ENCODE data around the gene OR2H2.

- TF ChIP-seq CTCF (IDR thresholded peaks at IDR 0.05) (no peak), MAX (IDR thresholded peaks at IDR 0.05) (no peak), USF2 (IDR thresholded peaks at IDR 0.05) (no peak), EP300 (IDR thresholded peaks at IDR 0.05) (no peak), POLR2A (IDR thresholded peaks at IDR 0.05; ENCODE audit: low read length) (no peak)
Observed at GRCh38 chr6:29537714-29538403, 47.1 kb upstream of the OR2H2 start.

All from A549 (cell line).